Measurements from ENCODE around the gene BCL2L15. TPM values are rescaled to one million over a fixed set of nuclear protein-coding genes. Genes with fewer than 3 reads are reported as not detected.

The BCL2L15 gene
- total and polyA plus RNA-seq, 2 of the 13 experiments (the other 11 are each of a cell fraction or from before 2014, with no cell fraction given) = 0.03 to 0.27 TPM

- TF ChIP-seq ZNF280B (CRISPR knock-in tag; IDR thresholded peaks at IDR 0.05; ENCODE audit: borderline replicate concordance) (no peak), ZNF431 (CRISPR knock-in tag; IDR thresholded peaks at IDR 0.05; ENCODE audit: borderline replicate concordance, low read depth) (0 out of 2 replicates have a peak, but pooled peaks have one; percentile 40), DR1 (CRISPR knock-in tag; IDR thresholded peaks at IDR 0.05) (no peak), GATAD2A (CRISPR knock-in tag; IDR thresholded peaks at IDR 0.05) (no peak), ZNF44 (CRISPR knock-in tag; IDR thresholded peaks at IDR 0.05) (no peak), KDM6A (CRISPR knock-in tag; IDR thresholded peaks at IDR 0.05; ENCODE audit: low read depth) (no peak), NONO (IDR thresholded peaks at IDR 0.05) (no peak), NONO (CRISPR knock-in tag; conservative IDR thresholded peaks at IDR 0.05) (peak; percentile 33; the same call in 1 of the 2 replicates), ZNF800 (CRISPR knock-in tag; IDR thresholded peaks at IDR 0.05) (peak; percentile 16; the same call in 1 of the 2 replicates), ZNF24 (IDR thresholded peaks at IDR 0.05) (no peak), ZNF232 (CRISPR knock-in tag; IDR thresholded peaks at IDR 0.05; ENCODE audit: borderline replicate concordance) (peak; percentile 19; the same call in 1 of the 2 replicates), IRF9 (CRISPR knock-in tag; IDR thresholded peaks at IDR 0.05; ENCODE audit: borderline replicate concordance) (0 out of 2 replicates have a peak, but pooled peaks have one; percentile 8), ZNF20 (CRISPR knock-in tag; IDR thresholded peaks at IDR 0.05) (no peak), BORCS8-MEF2B (CRISPR knock-in tag; IDR thresholded peaks at IDR 0.05) (0 out of 2 replicates have a peak, but pooled peaks have one; percentile 8), IKZF4 (CRISPR knock-in tag; IDR thresholded peaks at IDR 0.05; ENCODE audit: borderline replicate concordance, low read depth, not compliant biosample characterization) (peak; percentile 71), TMF1 (CRISPR knock-in tag; IDR thresholded peaks at IDR 0.05; ENCODE audit: low read depth) (no peak; the same call in 1 of the 2 replicates), GTF3A (CRISPR knock-in tag; conservative IDR thresholded peaks at IDR 0.05) (0 out of 2 replicates have a peak, but pooled peaks have one; percentile 28)
- TF ChIP-seq, protein P1, sequence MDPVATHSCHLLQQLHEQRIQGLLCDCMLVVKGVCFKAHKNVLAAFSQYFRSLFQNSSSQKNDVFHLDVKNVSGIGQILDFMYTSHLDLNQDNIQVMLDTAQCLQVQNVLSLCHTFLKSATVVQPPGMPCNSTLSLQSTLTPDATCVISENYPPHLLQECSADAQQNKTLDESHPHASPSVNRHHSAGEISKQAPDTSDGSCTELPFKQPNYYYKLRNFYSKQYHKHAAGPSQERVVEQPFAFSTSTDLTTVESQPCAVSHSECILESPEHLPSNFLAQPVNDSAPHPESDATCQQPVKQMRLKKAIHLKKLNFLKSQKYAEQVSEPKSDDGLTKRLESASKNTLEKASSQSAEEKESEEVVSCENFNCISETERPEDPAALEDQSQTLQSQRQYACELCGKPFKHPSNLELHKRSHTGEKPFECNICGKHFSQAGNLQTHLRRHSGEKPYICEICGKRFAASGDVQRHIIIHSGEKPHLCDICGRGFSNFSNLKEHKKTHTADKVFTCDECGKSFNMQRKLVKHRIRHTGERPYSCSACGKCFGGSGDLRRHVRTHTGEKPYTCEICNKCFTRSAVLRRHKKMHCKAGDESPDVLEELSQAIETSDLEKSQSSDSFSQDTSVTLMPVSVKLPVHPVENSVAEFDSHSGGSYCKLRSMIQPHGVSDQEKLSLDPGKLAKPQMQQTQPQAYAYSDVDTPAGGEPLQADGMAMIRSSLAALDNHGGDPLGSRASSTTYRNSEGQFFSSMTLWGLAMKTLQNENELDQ (CRISPR knock-in tag; IDR thresholded peaks at IDR 0.05; ENCODE audit: borderline replicate concordance) = no peak
- TF ChIP-seq, protein P2, sequence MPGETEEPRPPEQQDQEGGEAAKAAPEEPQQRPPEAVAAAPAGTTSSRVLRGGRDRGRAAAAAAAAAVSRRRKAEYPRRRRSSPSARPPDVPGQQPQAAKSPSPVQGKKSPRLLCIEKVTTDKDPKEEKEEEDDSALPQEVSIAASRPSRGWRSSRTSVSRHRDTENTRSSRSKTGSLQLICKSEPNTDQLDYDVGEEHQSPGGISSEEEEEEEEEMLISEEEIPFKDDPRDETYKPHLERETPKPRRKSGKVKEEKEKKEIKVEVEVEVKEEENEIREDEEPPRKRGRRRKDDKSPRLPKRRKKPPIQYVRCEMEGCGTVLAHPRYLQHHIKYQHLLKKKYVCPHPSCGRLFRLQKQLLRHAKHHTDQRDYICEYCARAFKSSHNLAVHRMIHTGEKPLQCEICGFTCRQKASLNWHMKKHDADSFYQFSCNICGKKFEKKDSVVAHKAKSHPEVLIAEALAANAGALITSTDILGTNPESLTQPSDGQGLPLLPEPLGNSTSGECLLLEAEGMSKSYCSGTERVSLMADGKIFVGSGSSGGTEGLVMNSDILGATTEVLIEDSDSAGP (CRISPR knock-in tag; IDR thresholded peaks at IDR 0.05; ENCODE audit: borderline replicate concordance) = peak; percentile 76; the same call in 1 of the 2 replicates
Observed at GRCh38 chr1:113905435-113905861, 18.1 kb upstream of the BCL2L15 start (continued).

Measured in HepG2 (cell line).